Stimulated activated CD8-positive, alpha-beta memory T cell treated with anti-CD3 and anti-CD28 coated beads, Interleukin-15, amount 100 ng/mL, for 24 hours (primary cell): Measurements from ENCODE around the gene MACO1.

Experiments used
- DNase-seq: peaks from one replicate; pipeline ENCODE4 v3.0.0-alpha.2; 2020; ENCODE audit warnings: low read depth

Gene MACO1

GRCh38 chr1:25524568-25525360 lies 94.1 kb downstream of the MACO1 start:
- no peak for DNase-seq

- no peak for DNase-seq
Measured at GRCh38 chr1:25525361-25525688, 94.6 kb downstream of the MACO1 start.

- DNase-seq, result no peak
Measured at GRCh38 chr1:25526753-25527152, 96.1 kb downstream of the MACO1 start.

- DNase-seq, result no peak
Measured at GRCh38 chr1:25527226-25527846, 96.6 kb downstream of the MACO1 start.

- DNase-seq, result no peak
Measured at GRCh38 chr1:25527946-25528595, 97.4 kb downstream of the MACO1 start.

GRCh38 chr1:25528881-25529517 lies 98.3 kb downstream of the MACO1 start:
- DNase-seq, result no peak

- DNase-seq, result no peak
Measured at GRCh38 chr1:25529518-25530185, 99.0 kb downstream of the MACO1 start.

GRCh38 chr1:25530186-25531081 lies 99.7 kb downstream of the MACO1 start:
- DNase-seq, result no peak

GRCh38 chr1:25531082-25531461 lies 100.4 kb downstream of the MACO1 start:
- no peak for DNase-seq

- DNase-seq, result no peak
Measured at GRCh38 chr1:25532970-25533369, 102.3 kb downstream of the MACO1 start.

- no peak for DNase-seq
Measured at GRCh38 chr1:25533775-25534409, 103.2 kb downstream of the MACO1 start.

GRCh38 chr1:25534410-25534788 lies 103.7 kb downstream of the MACO1 start:
- DNase-seq, result no peak

GRCh38 chr1:25536124-25536523 lies 105.4 kb downstream of the MACO1 start:
- DNase-seq, result no peak

GRCh38 chr1:25537153-25537831 lies 106.6 kb downstream of the MACO1 start:
- no peak for DNase-seq

GRCh38 chr1:25538191-25538767 lies 107.6 kb downstream of the MACO1 start:
- DNase-seq, result no peak

- DNase-seq, result no peak
Measured at GRCh38 chr1:25540750-25541342, 110.1 kb downstream of the MACO1 start.

- DNase-seq, result no peak
Measured at GRCh38 chr1:25541425-25541824, 110.7 kb downstream of the MACO1 start.

GRCh38 chr1:25541889-25542658 lies 111.4 kb downstream of the MACO1 start:
- DNase-seq, result no peak

- no peak for DNase-seq
Measured at GRCh38 chr1:25543005-25543424, 112.3 kb downstream of the MACO1 start.
